Kidney (tissue), 14 donors: ENCODE measurements around the gene FMO1. TPM values are rescaled to one million over a fixed set of nuclear protein-coding genes. Genes with fewer than 3 reads are reported as not detected.
"Not testable (repeated sequence)": the region's sequence is repeated elsewhere in the genome, so short reads cannot be mapped to it uniquely, and the experiment has no call there.

Experiments
- DNase-seq, 5 donors: peaks; one replicate each; pipeline ENCODE4 v3.0.0-alpha.2; 2013 to 2020
- FAIRE-seq: peaks from 2 replicates; lab custom pipeline; 2012; peaks lifted over from hg19 to GRCh38; lab: Jason Lieb, UNC
- H3K27ac ChIP-seq, 2 donors: one replicate each; pipeline ENCODE4 v1.7.0; 2013; ENCODE audit warnings: low read depth in 2 of 2, low read length in 2 of 2, inconsistent platforms in 1 of 2
- H3K27me3 ChIP-seq: one replicate; pipeline ENCODE4 v1.7.1; 2013; ENCODE audit warnings: low read length, inconsistent platforms; ENCODE audit not compliant: control insufficient read depth, insufficient read depth
- H3K36me3 ChIP-seq, 3 donors: one replicate each; pipeline versions ENCODE4 v1.7.0 to v1.7.1; 2013; ENCODE audit warnings: low read length in 3 of 3, control low read depth in 1 of 3, inconsistent platforms in 1 of 3; ENCODE audit not compliant: insufficient read depth in 3 of 3, control insufficient read depth in 2 of 3
- H3K4me1 ChIP-seq, 3 donors: one replicate each; pipeline versions ENCODE4 v1.7.0 to v1.7.1; 2013; ENCODE audit warnings: low read length in 3 of 3, inconsistent platforms in 1 of 3, low read depth in 1 of 3; ENCODE audit not compliant: control insufficient read depth in 2 of 3, insufficient read depth in 2 of 3
- H3K4me3 ChIP-seq, 3 donors: one replicate each; pipeline versions ENCODE4 v1.7.0 to v1.8.1; 2013; ENCODE audit warnings: low read length in 3 of 3, control low read depth in 1 of 3, inconsistent platforms in 1 of 3
- H3K9ac ChIP-seq, 3 donors: one replicate each; pipeline versions ENCODE4 v1.7.0 to v1.7.1; 2013; ENCODE audit warnings: low read length in 3 of 3, control low read depth in 1 of 3, inconsistent platforms in 1 of 3
- H3K9me3 ChIP-seq, 3 donors: one replicate each; pipeline versions ENCODE4 v1.7.0 to v1.7.1; 2013; ENCODE audit warnings: low read length in 3 of 3, control low read depth in 1 of 3, inconsistent platforms in 1 of 3; ENCODE audit not compliant: control insufficient read depth in 2 of 3, insufficient read depth in 1 of 3
- intact Hi-C: fragments of 100-400 bp; cut with DNase I; formaldehyde crosslinking; loops from one replicate; pipeline ENCODE4 v1.11.1; 2022
- polyA plus RNA-seq: library from polyadenylated mRNA; stranded (reverse); fragments of 350-450 nt; fragmentation: Illumina TruSeq; extraction: RNeasy Lipid Tissue Mini Kit (QIAGEN cat#74804); gene quantifications from one replicate; pipeline ENCODE4 v1.2.3, GENCODE V29; 2014; ENCODE audit warnings: low read depth, low replicate concordance; ENCODE audit not compliant: insufficient read depth
- total RNA-seq: library from RNA; stranded (reverse); fragmentation: NEBNext Ultra II Directional; extraction: Animal tissue kit (Norgen Biotek cat#: 25700); gene quantifications from one replicate; pipeline ENCODE4 v1.2.1, GENCODE V29; 2021
- TF ChIP-seq, protein P1 (sequence below): IDR thresholded peaks from 3 replicates; pipeline ENCODE4 v1.5.1; 2012; ENCODE audit warnings: mild to moderate bottlenecking, moderate library complexity, borderline replicate concordance; ENCODE audit not compliant: insufficient read depth; ENCODE audit errors: extremely low read depth
- donor health status: control.
- donor health status: control.
- donor health status: control.
- donor health status: control.
- donor health status: control.
- donor health status: DM: yes; HTN: yes; CAD: no.
- donor health status: Normal renal cell carcinoma (clear cell type).

The FMO1 gene
- total and polyA plus RNA-seq, 2 donors from 2014 or later = 16.5 to 116 TPM

- FAIRE-seq = no peak
- no peak overlapping the region for H3K4me3 ChIP-seq
- intact Hi-C loops = no loop called here
- no peaks in the 10 kb centered on the region for H3K36me3 ChIP-seq
- H3K27ac ChIP-seq = no peak overlapping the region
- DNase-seq = no peak
- H3K4me1 ChIP-seq = peaks cover 0 to 5% (median 0%) of the 10 kb centered on the region in 3 donors
- H3K27me3 ChIP-seq = no peaks in the 10 kb centered on the region
- no peak overlapping the region for H3K9ac ChIP-seq
- TF ChIP-seq, protein P1, sequence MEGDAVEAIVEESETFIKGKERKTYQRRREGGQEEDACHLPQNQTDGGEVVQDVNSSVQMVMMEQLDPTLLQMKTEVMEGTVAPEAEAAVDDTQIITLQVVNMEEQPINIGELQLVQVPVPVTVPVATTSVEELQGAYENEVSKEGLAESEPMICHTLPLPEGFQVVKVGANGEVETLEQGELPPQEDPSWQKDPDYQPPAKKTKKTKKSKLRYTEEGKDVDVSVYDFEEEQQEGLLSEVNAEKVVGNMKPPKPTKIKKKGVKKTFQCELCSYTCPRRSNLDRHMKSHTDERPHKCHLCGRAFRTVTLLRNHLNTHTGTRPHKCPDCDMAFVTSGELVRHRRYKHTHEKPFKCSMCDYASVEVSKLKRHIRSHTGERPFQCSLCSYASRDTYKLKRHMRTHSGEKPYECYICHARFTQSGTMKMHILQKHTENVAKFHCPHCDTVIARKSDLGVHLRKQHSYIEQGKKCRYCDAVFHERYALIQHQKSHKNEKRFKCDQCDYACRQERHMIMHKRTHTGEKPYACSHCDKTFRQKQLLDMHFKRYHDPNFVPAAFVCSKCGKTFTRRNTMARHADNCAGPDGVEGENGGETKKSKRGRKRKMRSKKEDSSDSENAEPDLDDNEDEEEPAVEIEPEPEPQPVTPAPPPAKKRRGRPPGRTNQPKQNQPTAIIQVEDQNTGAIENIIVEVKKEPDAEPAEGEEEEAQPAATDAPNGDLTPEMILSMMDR = no peak
- H3K9me3 ChIP-seq = no peaks in the 10 kb centered on the region
These were observed 15.1 kb upstream of the FMO1 start for GRCh38 chr1:171233183-171233582.

DNA sequence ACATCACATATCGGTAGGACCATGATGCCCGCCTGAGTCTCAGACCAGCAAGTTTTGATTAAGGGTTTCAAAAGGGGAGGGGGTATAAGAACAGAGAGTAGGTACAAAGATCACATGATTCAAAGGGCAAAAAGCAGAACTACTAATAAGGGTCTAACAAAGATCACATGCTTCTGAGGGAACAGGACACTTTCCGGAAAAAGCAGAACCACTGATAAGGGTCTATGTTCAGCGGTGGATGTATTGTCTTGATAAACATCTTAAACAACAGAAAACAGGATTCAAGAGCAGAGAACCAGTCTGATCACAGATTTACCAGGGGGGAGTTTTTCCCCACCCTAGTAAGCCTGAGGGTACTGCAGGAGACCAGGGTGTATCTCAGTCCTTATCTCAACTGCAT, 12.1 kb upstream of the FMO1 start:
- H3K4me3 ChIP-seq, H3K9ac ChIP-seq, intact Hi-C loops, FAIRE-seq, H3K27me3 ChIP-seq, H3K4me1 ChIP-seq, H3K36me3 ChIP-seq, DNase-seq, H3K27ac ChIP-seq, H3K9me3 ChIP-seq: not testable (repeated sequence)

- Histone ChIP-seq H3K27ac (no peak overlapping the region), H3K4me3 (no peak overlapping the region), H3K4me1 (no peaks in the 10 kb centered on the region), H3K9me3 (no peaks in the 10 kb centered on the region), H3K9ac (no peak overlapping the region), H3K27me3 (no peaks in the 10 kb centered on the region), H3K36me3 (no peaks in the 10 kb centered on the region)
- no peak for FAIRE-seq
- no peak for DNase-seq
- intact Hi-C loops = no loop called here
- TF ChIP-seq, protein P1 = no peak
These were observed 4.4 kb upstream of the FMO1 start for GRCh38 chr1:171243878-171244277.

DNA sequence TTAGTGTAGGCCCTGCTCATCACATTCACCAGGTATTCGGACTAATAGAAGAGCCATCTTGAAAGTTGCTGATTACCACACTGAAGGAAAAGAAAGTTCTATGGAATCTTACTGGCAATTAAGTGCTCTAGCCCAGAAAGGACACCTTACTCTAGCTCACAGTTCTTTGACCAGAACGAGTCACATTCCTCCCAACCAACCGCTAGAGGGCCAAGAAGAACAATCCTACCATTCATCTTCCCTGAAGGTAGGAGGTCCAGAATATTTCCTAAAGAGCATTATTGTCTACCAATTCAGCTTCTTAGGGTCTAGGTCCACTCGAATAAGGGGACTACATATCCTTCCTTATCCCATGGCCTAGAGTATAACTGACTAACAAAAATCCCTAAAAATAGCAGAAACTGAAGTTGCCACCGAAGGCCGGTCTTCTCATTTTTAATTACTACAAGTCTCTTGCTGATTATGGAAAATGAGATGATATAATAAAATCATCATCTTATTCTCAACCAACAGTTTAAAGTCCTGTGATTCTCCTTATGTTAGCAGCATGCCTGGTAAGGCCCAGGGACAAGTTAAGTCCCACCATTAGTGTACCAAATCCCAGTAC, 2.7 kb upstream of the FMO1 start:
- peak in 2 of 5 donors; percentile 52 to 67 for DNase-seq
- TF ChIP-seq, protein P1 = peak; percentile 76

More for the DNA sequence above, 2.7 kb upstream of the FMO1 start:
- intact Hi-C loops = no loop called here
- H3K27ac ChIP-seq = no peak overlapping the region
- no peak overlapping the region for H3K9ac ChIP-seq
- no peak overlapping the region for H3K4me3 ChIP-seq
- H3K4me1 ChIP-seq = no peaks in the 10 kb centered on the region
- H3K36me3 ChIP-seq = no peaks in the 10 kb centered on the region
- H3K9me3 ChIP-seq = no peaks in the 10 kb centered on the region
- no peaks in the 10 kb centered on the region for H3K27me3 ChIP-seq
- FAIRE-seq = peak; percentile 44
